GM18858 (cell line): ENCODE measurements around the gene SLC25A30.
"Not testable (repeated sequence)": the region's sequence is repeated elsewhere in the genome, so short reads cannot be mapped to it uniquely, and the experiment has no call there.

Source experiments
- ATAC-seq: cut with Tn5 transposase; IDR thresholded peaks from one replicate; pipeline ENCODE4 v1.9.1; 2021; ENCODE audit not compliant: unreplicated experiment

Gene SLC25A30

GRCh38 chr13:45392811-45393210 is 25.4 kb downstream of the SLC25A30 start:
- no peak for ATAC-seq

GRCh38 chr13:45391926-45392325 is 26.2 kb downstream of the SLC25A30 start:
- ATAC-seq, result no peak

GRCh38 chr13:45391128-45391527 is 27.0 kb downstream of the SLC25A30 start:
- not testable (repeated sequence) for ATAC-seq

- ATAC-seq, result not testable (repeated sequence)
These were observed 27.8 kb downstream of the SLC25A30 start for GRCh38 chr13:45390348-45390747.

- ATAC-seq, result no peak
These were observed 29.5 kb downstream of the SLC25A30 start for GRCh38 chr13:45388664-45389063.

GRCh38 chr13:45386892-45387575 is 31.1 kb downstream of the SLC25A30 start:
- not testable (repeated sequence) for ATAC-seq

- no peak for ATAC-seq
These were observed 32.1 kb downstream of the SLC25A30 start for GRCh38 chr13:45385907-45386553.

GRCh38 chr13:45385320-45385719 is 32.9 kb downstream of the SLC25A30 start:
- ATAC-seq, result no peak

GRCh38 chr13:45384474-45385174 is 33.5 kb downstream of the SLC25A30 start:
- no peak for ATAC-seq

GRCh38 chr13:45382739-45383138 is 35.4 kb downstream of the SLC25A30 start:
- not testable (repeated sequence) for ATAC-seq

GRCh38 chr13:45381196-45381595 is 37.0 kb downstream of the SLC25A30 start:
- no peak for ATAC-seq

GRCh38 chr13:45380708-45381107 is 37.5 kb downstream of the SLC25A30 start:
- ATAC-seq, result not testable (repeated sequence)

GRCh38 chr13:45379516-45379915 is 38.7 kb downstream of the SLC25A30 start:
- ATAC-seq, result not testable (repeated sequence)

- not testable (repeated sequence) for ATAC-seq
These were observed 39.4 kb downstream of the SLC25A30 start for GRCh38 chr13:45378786-45379185.

GRCh38 chr13:45377314-45377713 is 40.9 kb downstream of the SLC25A30 start:
- ATAC-seq, result not testable (repeated sequence)

- ATAC-seq, result not testable (repeated sequence)
These were observed 41.5 kb downstream of the SLC25A30 start for GRCh38 chr13:45376651-45377050.

- no peak for ATAC-seq
These were observed 43.3 kb downstream of the SLC25A30 start for GRCh38 chr13:45374917-45375316.

- ATAC-seq, result no peak
These were observed 45.0 kb downstream of the SLC25A30 start for GRCh38 chr13:45373162-45373547.

- no peak for ATAC-seq
These were observed 45.7 kb downstream of the SLC25A30 start for GRCh38 chr13:45372189-45373161.

- no peak for ATAC-seq
These were observed 47.2 kb downstream of the SLC25A30 start for GRCh38 chr13:45370922-45371406.

- no peak for ATAC-seq
These were observed 49.1 kb downstream of the SLC25A30 start for GRCh38 chr13:45369116-45369515.
